ENCODE measurements around the gene TRIP10.
A peak's percentile ranks its signal among the peaks of the same experiment; 100 is the strongest.
"Not testable (repeated sequence)": the region's sequence is repeated elsewhere in the genome, so short reads cannot be mapped to it uniquely, and the experiment has no call there.

Gene TRIP10

GRCh38 chr19:6797646-6798045 is 58.2 kb downstream of the TRIP10 start:
- DNase-seq (ENCODE audit: low spot score): no peak

GRCh38 chr19:6800160-6800790 is 60.8 kb downstream of the TRIP10 start:
- DNase-seq (ENCODE audit: low spot score): not testable (repeated sequence)

GRCh38 chr19:6800991-6801484 is 61.6 kb downstream of the TRIP10 start:
- peak; percentile 5 for DNase-seq (ENCODE audit: low spot score)

Data from CD4-positive, alpha-beta T cell treated with Interleukin-6 at 100 ng/mL for 8 hours (primary cell).